Panc1 (cell line): ENCODE results near the gene ZNF579. TPM values are rescaled to one million over a fixed set of nuclear protein-coding genes. Genes with fewer than 3 reads are reported as not detected.

Experiments
- ATAC-seq: fragments of 200-7000 bp; cut with Tn5 transposase; 2 replicates; pipeline ENCODE4 v1.9.1; 2020; ENCODE audit warnings: mild to moderate bottlenecking, moderate library complexity
- BruUV-seq: library from RNA; stranded (reverse); fragments of 400-500 nt; replicated peaks from 2 replicates; lab custom pipeline; 2021; lab: Mats Ljungman, UMichigan
- CTCF ChIA-PET: fragments of 300-600 bp; sonication (Branson Sonifier 250); formaldehyde crosslinking; loops from one replicate; lab custom pipeline; 2022; ENCODE audit warnings: antibody characterized with exemption; lab: Charles Lee
- POLR2A ChIA-PET: fragments of 300-600 bp; sonication (Branson Sonifier 250); formaldehyde crosslinking; loops from one replicate; lab custom pipeline; 2022; ENCODE audit warnings: antibody characterized with exemption; lab: Charles Lee
- DNase-seq: peaks from one replicate; pipeline ENCODE4 v3.0.0-alpha.2; 2010; ENCODE audit warnings: low read depth, low spot score
- H3K27ac ChIP-seq: 2 replicates; pipeline ENCODE4 v1.5.1; 2011; ENCODE audit warnings: mild to moderate bottlenecking, low read length, inconsistent platforms
- H3K27me3 ChIP-seq: fragments of 200-500 bp; sonication (Bioruptor generic); 2 replicates; pipeline ENCODE4 v1.6.0; 2014; ENCODE audit warnings: low read length, inconsistent platforms; ENCODE audit not compliant: control insufficient read depth, insufficient read depth
- H3K36me3 ChIP-seq: fragments of 200-500 bp; sonication (Bioruptor generic); 2 replicates; pipeline ENCODE4 v1.5.1; 2014; ENCODE audit warnings: inconsistent platforms, mild to moderate bottlenecking, low read length, moderate library complexity; ENCODE audit not compliant: control insufficient read depth, insufficient read depth
- H3K4me1 ChIP-seq: 2 replicates; pipeline ENCODE4 v1.5.1; 2011; ENCODE audit warnings: inconsistent platforms, mild to moderate bottlenecking, low read length, moderate library complexity; ENCODE audit not compliant: control insufficient read depth, insufficient read depth
- H3K4me3 ChIP-seq, 2 experiments: 2 replicates each; pipeline ENCODE4 v1.5.1; 2011 to 2012; ENCODE audit warnings: low read depth in 2 of 2, low read length in 2 of 2, mild to moderate bottlenecking in 2 of 2, inconsistent platforms in 1 of 2, moderate library complexity in 1 of 2
- H3K9me3 ChIP-seq: fragments of 200-500 bp; sonication (Bioruptor generic); 2 replicates; pipeline ENCODE4 v1.5.1; 2014; ENCODE audit warnings: low read depth, mild to moderate bottlenecking, inconsistent platforms, low read length, moderate library complexity; ENCODE audit not compliant: control insufficient read depth, insufficient read depth
- CTCF ChIP-seq: fragments of 450-650 bp; IDR thresholded peaks from 2 replicates; pipeline ENCODE4 v1.5.1; 2017; ENCODE audit warnings: mild to moderate bottlenecking
- POLR2AphosphoS5 ChIP-seq: IDR thresholded peaks from 2 replicates; pipeline ENCODE4 v1.6.1; 2012; ENCODE audit warnings: mild to moderate bottlenecking, low read depth, low read length, moderate library complexity
- REST ChIP-seq, 2 experiments: IDR thresholded peaks; 2 replicates each; pipeline ENCODE4 v1.6.1; 2011 to 2012; ENCODE audit warnings: low read depth in 2 of 2, control low read depth in 1 of 2, low read length in 1 of 2, mild to moderate bottlenecking in 1 of 2, moderate library complexity in 1 of 2; ENCODE audit not compliant: insufficient read depth in 1 of 2
- SIN3A ChIP-seq: IDR thresholded peaks from 2 replicates; pipeline ENCODE4 v1.6.1; 2012; ENCODE audit warnings: low read depth, mild to moderate bottlenecking, low read length, moderate library complexity, borderline replicate concordance; ENCODE audit not compliant: insufficient read depth
- TCF7L2 ChIP-seq: IDR thresholded peaks from 2 replicates; pipeline ENCODE4 v1.6.1; 2011; ENCODE audit warnings: mild to moderate bottlenecking, low read depth, low read length, inconsistent platforms
- in situ Hi-C: cut with HindIII; loops from 2 replicates; pipeline ENCODE4 v1.10.0; 2016; ENCODE audit warnings: low sequenced_read_pairs, low pct_unique_long_range_greater_than_20kb
- intact Hi-C: fragments of 100-400 bp; cut with micrococcal nuclease; formaldehyde crosslinking; loops from one replicate; pipeline ENCODE4 v1.10.0; 2022; ENCODE audit not compliant: unreplicated experiment
- total RNA-seq: library from RNA; stranded (reverse); gene quantifications from one replicate; pipeline ENCODE4 v1.2.1, GENCODE V29; 2021; ENCODE audit not compliant: unreplicated experiment

The ZNF579 gene
- total RNA-seq, 1 experiment from 2014 or later: 39.5 TPM

- Histone ChIP-seq H3K36me3 (no peaks in the 10 kb centered on the region), H3K27ac (no peak overlapping the region), H3K4me1 (no peaks in the 10 kb centered on the region), H3K9me3 (no peaks in the 10 kb centered on the region), H3K4me3 (no peak overlapping the region), H3K27me3 (no peaks in the 10 kb centered on the region)
- in situ Hi-C loops (no loop called here), intact Hi-C loops (no loop called here)
- CTCF ChIA-PET: no interaction called here
- ATAC-seq: no peak
- POLR2A ChIA-PET: no interaction called here
- DNase-seq: no peak
- TF ChIP-seq REST (IDR thresholded peaks at IDR 0.05; ENCODE audit: insufficient read depth in 1 of 2, low read depth in 2 of 2, low read length in 1 of 2) (no peak), POLR2AphosphoS5 (no peak), TCF7L2 (no peak), CTCF (no peak), SIN3A (no peak)
- BruUV-seq: no TSS peak
Observed at GRCh38 chr19:55614711-55615542, 34.3 kb upstream of the ZNF579 start.

GRCh38 chr19:55613930-55614710 lies 33.5 kb upstream of the ZNF579 start:
- Histone ChIP-seq H3K36me3 (no peaks in the 10 kb centered on the region), H3K9me3 (no peaks in the 10 kb centered on the region), H3K27me3 (no peaks in the 10 kb centered on the region), H3K27ac (no peak overlapping the region), H3K4me1 (no peaks in the 10 kb centered on the region), H3K4me3 (no peak overlapping the region)
- ChIA-PET CTCF (no interaction called here), POLR2A (no interaction called here)
- intact Hi-C loops (no loop called here), in situ Hi-C loops (no loop called here)
- no TSS peak for BruUV-seq
- no peak for TF ChIP-seq POLR2AphosphoS5
- TF ChIP-seq CTCF: no peak
- TF ChIP-seq TCF7L2: no peak
- no peak for TF ChIP-seq REST (IDR thresholded peaks at IDR 0.05; ENCODE audit: insufficient read depth in 1 of 2, low read depth in 2 of 2, low read length in 1 of 2)
- ATAC-seq (no peak), DNase-seq (no peak)
